Renal pelvis (tissue), 4 donors: ENCODE measurements around the gene IL17RE. TPM values are rescaled to one million over a fixed set of nuclear protein-coding genes. Genes with fewer than 3 reads are reported as not detected.
"Not testable (repeated sequence)": the region's sequence is repeated elsewhere in the genome, so short reads cannot be mapped to it uniquely, and the experiment has no call there.

Experiments
- DNase-seq: peaks from one replicate; pipeline ENCODE4 v3.0.0-alpha.2; 2013
- polyA plus RNA-seq, 3 donors: library from polyadenylated mRNA; unstranded; fragments of 120-200 nt; gene quantifications; one replicate each; pipeline ENCODE4 v1.2.1, GENCODE V29; 2013; ENCODE audit not compliant: insufficient read length in 3 of 3

IL17RE gene
- polyA plus RNA-seq, 3 donors = 11.2 to 17.0 (median 15.5) TPM

- DNase-seq = peak; percentile 75
These were observed 30.4 kb downstream of the IL17RE start for GRCh38 chr3:9932843-9933560.

GRCh38 chr3:9933561-9934234 lies 31.1 kb downstream of the IL17RE start, which contains the start of gene CRELD1:
TSS of gene CRELD1 (plus strand) at chr3:9933834. CDS start at chr3:9934439, 605 bp downstream.
- DNase-seq = peak; percentile 90

- DNase-seq = peak; percentile 34
These were observed 31.6 kb downstream of the IL17RE start for GRCh38 chr3:9934235-9934621.

- DNase-seq = no peak
These were observed 32.3 kb downstream of the IL17RE start for GRCh38 chr3:9934993-9935392.

GRCh38 chr3:9935966-9936510 lies 33.4 kb downstream of the IL17RE start:
- DNase-seq = no peak

GRCh38 chr3:9937486-9938238 lies 35.0 kb downstream of the IL17RE start:
- DNase-seq = no peak

- DNase-seq = no peak
These were observed 36.3 kb downstream of the IL17RE start for GRCh38 chr3:9938966-9939365.

GRCh38 chr3:9939906-9940305 lies 37.3 kb downstream of the IL17RE start:
- not testable (repeated sequence) for DNase-seq

- no peak for DNase-seq
These were observed 38.1 kb downstream of the IL17RE start for GRCh38 chr3:9940746-9941145.

GRCh38 chr3:9942164-9942563 lies 39.5 kb downstream of the IL17RE start:
- DNase-seq = no peak

- DNase-seq = no peak
These were observed 40.5 kb downstream of the IL17RE start for GRCh38 chr3:9942934-9943690.

GRCh38 chr3:9944271-9944670 lies 41.6 kb downstream of the IL17RE start:
- no peak for DNase-seq

- DNase-seq = no peak
These were observed 42.7 kb downstream of the IL17RE start for GRCh38 chr3:9945358-9945757.

GRCh38 chr3:9946112-9947024 lies 43.7 kb downstream of the IL17RE start:
- peak; percentile 87 for DNase-seq

- DNase-seq = peak; percentile 42
These were observed 44.7 kb downstream of the IL17RE start for GRCh38 chr3:9947025-9947995.

GRCh38 chr3:9948586-9948985 lies 45.9 kb downstream of the IL17RE start:
- no peak for DNase-seq

- no peak for DNase-seq
These were observed 46.5 kb downstream of the IL17RE start for GRCh38 chr3:9949115-9949514.

- DNase-seq = no peak
These were observed 47.0 kb downstream of the IL17RE start for GRCh38 chr3:9949626-9950025.

GRCh38 chr3:9951126-9951525 lies 48.5 kb downstream of the IL17RE start:
- DNase-seq = no peak
